HK-2 (cell line): Measurements from ENCODE around the gene RANBP6.

Experiments
- DNase-seq: peaks from one replicate; pipeline ENCODE4 v3.0.0-alpha.2; 2018; ENCODE audit not compliant: unreplicated experiment

Gene RANBP6

GRCh38 chr9:6007058-6007769, 8.2 kb downstream of the RANBP6 start:
- peak; percentile 86 for DNase-seq

GRCh38 chr9:6006749-6007057, 8.7 kb downstream of the RANBP6 start:
- no peak for DNase-seq

- DNase-seq, result no peak
Observed at GRCh38 chr9:6000955-6001354, 14.5 kb downstream of the RANBP6 start.

- no peak for DNase-seq
Observed at GRCh38 chr9:5999443-6000101, 15.9 kb downstream of the RANBP6 start.

- no peak for DNase-seq
Observed at GRCh38 chr9:5994493-5994892, 20.9 kb downstream of the RANBP6 start.

- no peak for DNase-seq
Observed at GRCh38 chr9:5988265-5988664, 27.2 kb downstream of the RANBP6 start.

- DNase-seq, result no peak
Observed at GRCh38 chr9:5983042-5983441, 32.4 kb downstream of the RANBP6 start.

GRCh38 chr9:5982317-5982716, 33.1 kb downstream of the RANBP6 start:
- no peak for DNase-seq

- no peak for DNase-seq
Observed at GRCh38 chr9:5978523-5978922, 36.9 kb downstream of the RANBP6 start.

GRCh38 chr9:5976674-5977397, 38.6 kb downstream of the RANBP6 start:
- no peak for DNase-seq

GRCh38 chr9:5971740-5972139, 43.7 kb downstream of the RANBP6 start:
- DNase-seq, result no peak
